Endothelial cell (in vitro differentiated cells): Measurements from ENCODE around the gene CCDC73. TPM values are rescaled to one million over a fixed set of nuclear protein-coding genes. Genes with fewer than 3 reads are reported as not detected.
"Not testable (repeated sequence)": the region's sequence is repeated elsewhere in the genome, so short reads cannot be mapped to it uniquely, and the experiment has no call there.

Experiments used
- DNase-seq: peaks from one replicate; pipeline ENCODE4 v3.0.0; 2021; ENCODE audit warnings: low spot score
- H3K27ac Mint-ChIP-seq: one replicate; pipeline ENCODE4 v1.8.0; 2021; ENCODE audit warnings: mixed read lengths, inconsistent platforms; ENCODE audit not compliant: unreplicated experiment
- H3K27me3 Mint-ChIP-seq: one replicate; pipeline ENCODE4 v1.8.0; 2021; ENCODE audit warnings: mild to moderate bottlenecking, moderate library complexity, mixed read lengths, inconsistent platforms; ENCODE audit not compliant: unreplicated experiment
- H3K36me3 Mint-ChIP-seq: one replicate; pipeline ENCODE4 v1.8.0; 2021; ENCODE audit warnings: mild to moderate bottlenecking, low read depth, mixed read lengths, inconsistent platforms; ENCODE audit not compliant: unreplicated experiment
- H3K4me1 Mint-ChIP-seq: one replicate; pipeline ENCODE4 v1.8.0; 2021; ENCODE audit warnings: mild to moderate bottlenecking, mixed read lengths, inconsistent platforms; ENCODE audit not compliant: unreplicated experiment
- H3K4me3 Mint-ChIP-seq: one replicate; pipeline ENCODE4 v1.8.0; 2021; ENCODE audit warnings: mild to moderate bottlenecking, mixed read lengths, inconsistent platforms; ENCODE audit not compliant: unreplicated experiment
- H3K9me3 Mint-ChIP-seq: one replicate; pipeline ENCODE4 v1.8.0; 2021; ENCODE audit warnings: mixed read lengths, inconsistent platforms; ENCODE audit not compliant: unreplicated experiment
- total RNA-seq: library from RNA; stranded (reverse); fragmentation: NEBNext Ultra II Directional; extraction: Animal tissue kit (Norgen Biotek cat#: 25700); gene quantifications from one replicate; pipeline ENCODE4 v1.2.1, GENCODE V29; 2021; ENCODE audit not compliant: unreplicated experiment
- TF ChIP-seq, protein P1 (sequence below): fragments of 200-600 bp; sonication (generic); IDR thresholded peaks from one replicate; pipeline ENCODE4 v1.5.0; 2021; ENCODE audit warnings: antibody characterized with exemption; ENCODE audit not compliant: unreplicated experiment

CCDC73 gene
- total RNA-seq, 1 donor from 2014 or later = not detected

GRCh38 chr11:32616903-32617302 is 177.6 kb downstream of the CCDC73 start:
- H3K27me3 Mint-ChIP-seq = no peaks in the 10 kb centered on the region
- TF ChIP-seq, protein P1, sequence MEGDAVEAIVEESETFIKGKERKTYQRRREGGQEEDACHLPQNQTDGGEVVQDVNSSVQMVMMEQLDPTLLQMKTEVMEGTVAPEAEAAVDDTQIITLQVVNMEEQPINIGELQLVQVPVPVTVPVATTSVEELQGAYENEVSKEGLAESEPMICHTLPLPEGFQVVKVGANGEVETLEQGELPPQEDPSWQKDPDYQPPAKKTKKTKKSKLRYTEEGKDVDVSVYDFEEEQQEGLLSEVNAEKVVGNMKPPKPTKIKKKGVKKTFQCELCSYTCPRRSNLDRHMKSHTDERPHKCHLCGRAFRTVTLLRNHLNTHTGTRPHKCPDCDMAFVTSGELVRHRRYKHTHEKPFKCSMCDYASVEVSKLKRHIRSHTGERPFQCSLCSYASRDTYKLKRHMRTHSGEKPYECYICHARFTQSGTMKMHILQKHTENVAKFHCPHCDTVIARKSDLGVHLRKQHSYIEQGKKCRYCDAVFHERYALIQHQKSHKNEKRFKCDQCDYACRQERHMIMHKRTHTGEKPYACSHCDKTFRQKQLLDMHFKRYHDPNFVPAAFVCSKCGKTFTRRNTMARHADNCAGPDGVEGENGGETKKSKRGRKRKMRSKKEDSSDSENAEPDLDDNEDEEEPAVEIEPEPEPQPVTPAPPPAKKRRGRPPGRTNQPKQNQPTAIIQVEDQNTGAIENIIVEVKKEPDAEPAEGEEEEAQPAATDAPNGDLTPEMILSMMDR = no peak

GRCh38 chr11:32615422-32615821 is 179.0 kb downstream of the CCDC73 start:
- H3K4me1 Mint-ChIP-seq = no peaks in the 10 kb centered on the region
- H3K36me3 Mint-ChIP-seq = no peaks in the 10 kb centered on the region
- DNase-seq = no peak
- H3K27me3 Mint-ChIP-seq = no peaks in the 10 kb centered on the region
- TF ChIP-seq, protein P1 = no peak
- no peak overlapping the region for H3K4me3 Mint-ChIP-seq
- no peaks in the 10 kb centered on the region for H3K9me3 Mint-ChIP-seq
- no peak overlapping the region for H3K27ac Mint-ChIP-seq

More at GRCh38 chr11:32616903-32617302, 177.6 kb downstream of the CCDC73 start:
- Mint-ChIP-seq H3K9me3 (no peaks in the 10 kb centered on the region), H3K27ac (no peak overlapping the region), H3K4me1 (no peaks in the 10 kb centered on the region), H3K4me3 (no peak overlapping the region), H3K36me3 (no peaks in the 10 kb centered on the region)
- DNase-seq = no peak

DNA sequence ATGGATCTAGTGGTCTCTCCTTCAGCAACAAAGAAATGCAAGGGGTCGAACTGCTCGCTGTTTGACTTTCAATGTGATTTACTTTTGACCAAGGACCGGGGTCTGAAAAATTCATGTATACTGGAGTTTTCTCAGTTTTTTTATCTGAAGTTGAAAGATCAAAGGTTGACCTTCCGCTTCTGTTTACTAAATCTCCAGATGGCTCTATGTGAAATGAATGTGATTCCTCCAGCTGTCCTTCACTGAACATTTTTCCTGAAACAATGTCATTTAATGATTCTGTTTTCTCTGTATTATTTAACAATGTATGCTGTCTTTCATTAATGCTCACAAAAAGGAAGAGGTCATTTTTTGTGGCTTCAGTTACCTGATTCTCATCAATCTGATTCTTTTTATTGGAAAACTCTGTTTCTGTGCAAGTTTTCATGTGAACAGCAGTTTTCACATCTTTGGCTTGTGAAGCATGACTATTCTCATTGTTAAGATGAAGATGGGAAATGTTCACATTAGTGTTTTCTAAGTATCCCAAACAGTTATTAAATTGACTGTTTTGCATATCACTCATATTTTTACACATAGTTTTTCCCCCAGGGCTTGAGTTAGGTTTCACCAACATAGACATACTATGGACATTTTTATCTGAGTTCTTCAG is 180.8 kb downstream of the CCDC73 start:
- TF ChIP-seq, protein P1 = no peak
- Mint-ChIP-seq H3K4me3 (no peak overlapping the region), H3K27ac (no peak overlapping the region), H3K4me1 (no peaks in the 10 kb centered on the region), H3K9me3 (no peaks in the 10 kb centered on the region), H3K36me3 (peaks cover 8% of the 10 kb centered on the region), H3K27me3 (no peaks in the 10 kb centered on the region)
- no peak for DNase-seq

DNA sequence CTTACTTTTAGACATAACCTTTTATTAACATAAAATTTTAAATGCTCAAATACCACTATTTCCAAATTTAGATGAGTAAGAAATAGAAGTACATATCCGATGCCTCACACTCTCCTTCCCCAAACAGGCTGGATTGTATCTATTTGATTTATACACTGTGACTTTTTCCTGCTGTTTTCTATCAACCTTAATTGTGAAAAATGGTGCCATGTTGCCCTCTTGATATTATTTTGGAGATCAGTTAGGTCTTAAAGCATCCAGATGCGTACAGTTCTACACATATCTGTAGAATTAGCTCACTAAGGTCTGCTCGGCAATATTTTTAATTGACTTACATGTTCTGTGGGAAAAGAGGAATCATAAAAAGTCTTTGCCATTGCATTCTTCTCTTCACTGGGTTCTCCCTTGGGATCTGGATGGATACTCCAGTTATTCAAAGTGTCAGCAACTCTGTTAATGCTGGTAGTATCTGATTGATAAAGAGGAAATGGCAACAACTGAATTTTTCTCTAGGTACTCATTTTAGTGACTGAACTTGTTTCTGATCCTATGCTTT is 183.6 kb downstream of the CCDC73 start:
- H3K36me3 Mint-ChIP-seq = peaks cover 18% of the 10 kb centered on the region
- H3K27ac Mint-ChIP-seq = no peak overlapping the region
- DNase-seq = no peak
- no peaks in the 10 kb centered on the region for H3K4me1 Mint-ChIP-seq
- H3K27me3 Mint-ChIP-seq = no peaks in the 10 kb centered on the region
- TF ChIP-seq, protein P1 = no peak
- peaks cover 5% of the 10 kb centered on the region for H3K9me3 Mint-ChIP-seq
- no peak overlapping the region for H3K4me3 Mint-ChIP-seq

DNA sequence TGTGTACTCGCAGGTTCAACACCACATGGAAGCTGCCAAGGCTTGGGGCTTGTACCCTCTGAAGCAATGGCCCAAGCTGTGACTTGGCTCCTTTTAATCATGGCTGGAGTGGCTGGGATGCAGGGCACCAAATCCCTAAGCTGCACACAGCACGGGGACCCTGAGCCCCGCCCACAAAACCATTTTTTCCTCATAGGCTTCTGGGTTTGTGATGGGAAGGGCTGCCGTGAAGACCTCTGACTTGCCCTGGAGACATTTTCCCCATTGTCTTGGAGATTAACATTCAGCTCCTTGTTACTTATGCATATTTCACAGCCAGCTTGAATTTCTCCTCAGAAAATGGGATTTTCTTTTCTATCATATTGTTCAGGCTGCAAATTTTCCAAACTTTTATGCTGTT is 185.6 kb downstream of the CCDC73 start:
- H3K36me3 Mint-ChIP-seq = peaks cover 24% of the 10 kb centered on the region
- H3K4me3 Mint-ChIP-seq, H3K27ac Mint-ChIP-seq, H3K9me3 Mint-ChIP-seq, H3K4me1 Mint-ChIP-seq, H3K27me3 Mint-ChIP-seq, DNase-seq: not testable (repeated sequence)
